HG02970 (cell line): ENCODE data around the gene SOD2.
"Not testable (repeated sequence)": the region's sequence is repeated elsewhere in the genome, so short reads cannot be mapped to it uniquely, and the experiment has no call there.

Source experiments
- ATAC-seq: cut with Tn5 transposase; IDR thresholded peaks from one replicate; pipeline ENCODE4 v1.9.1; 2021; ENCODE audit warnings: mild to moderate bottlenecking, moderate library complexity, moderate number of reproducible peaks; ENCODE audit not compliant: unreplicated experiment, low FRiP score

Gene SOD2

DNA sequence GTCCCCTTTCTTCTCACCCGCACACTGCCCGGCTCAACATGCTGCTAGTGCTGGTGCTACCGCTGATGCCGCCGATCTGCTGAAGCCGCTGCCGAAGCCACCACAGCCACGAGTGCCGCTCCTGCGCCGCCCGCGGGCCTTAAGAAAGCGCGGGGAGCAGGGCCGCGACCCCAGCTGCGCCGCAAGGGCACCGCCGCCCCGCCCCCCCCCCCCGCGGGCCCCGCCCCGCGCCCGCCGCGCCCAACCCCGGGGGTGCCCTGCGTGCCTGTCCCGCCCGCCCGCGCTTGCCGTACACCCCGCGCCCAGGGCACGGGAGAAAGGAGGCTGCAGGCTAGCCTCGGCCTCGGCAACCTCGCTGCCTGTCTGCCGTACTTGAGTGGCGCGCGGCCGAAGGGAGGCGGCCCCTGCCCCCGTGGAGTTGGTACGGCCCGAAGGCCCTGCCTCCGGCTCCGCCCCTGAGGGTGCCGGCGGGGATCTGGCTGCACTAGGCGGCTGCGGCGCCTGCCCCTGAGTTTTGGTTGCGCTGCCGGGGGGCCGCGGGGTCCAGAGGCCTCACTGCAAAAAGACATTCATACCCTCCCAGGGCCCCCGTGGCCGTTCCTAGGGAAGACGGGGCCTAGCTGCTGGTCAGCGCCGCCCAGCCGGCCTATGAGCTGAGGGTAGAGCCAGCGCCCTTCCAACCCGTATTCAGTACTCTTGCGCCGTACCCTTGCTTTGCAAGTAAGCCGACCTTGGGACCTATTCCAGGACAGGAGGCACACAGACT is at the start of gene SOD2:
Gene SOD2, minus strand, starts transcription at position 114 of the 766 bp plus-strand sequence. Its CDS starts 74 bp downstream, at position 40.
- ATAC-seq = peak; percentile 78

DNA sequence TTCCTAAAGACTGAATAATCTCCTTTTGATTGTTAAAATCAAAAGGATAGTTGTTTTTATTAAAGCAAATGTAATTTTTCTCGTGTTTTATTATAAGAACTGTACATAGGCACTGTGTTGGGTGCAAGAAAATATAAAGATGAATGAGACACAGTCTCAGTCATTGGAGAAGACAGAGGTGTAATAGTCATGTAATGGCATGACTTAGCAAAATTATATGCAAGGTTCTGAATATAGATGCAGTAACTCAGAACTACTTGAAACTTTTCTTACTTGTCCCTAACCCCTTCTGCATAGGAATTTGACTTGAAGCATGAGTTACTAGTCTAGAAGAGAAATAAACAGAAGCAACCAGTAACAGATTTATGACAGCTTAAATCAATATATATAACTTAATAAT is 49.1 kb upstream of the SOD2 start:
- no peak for ATAC-seq

DNA sequence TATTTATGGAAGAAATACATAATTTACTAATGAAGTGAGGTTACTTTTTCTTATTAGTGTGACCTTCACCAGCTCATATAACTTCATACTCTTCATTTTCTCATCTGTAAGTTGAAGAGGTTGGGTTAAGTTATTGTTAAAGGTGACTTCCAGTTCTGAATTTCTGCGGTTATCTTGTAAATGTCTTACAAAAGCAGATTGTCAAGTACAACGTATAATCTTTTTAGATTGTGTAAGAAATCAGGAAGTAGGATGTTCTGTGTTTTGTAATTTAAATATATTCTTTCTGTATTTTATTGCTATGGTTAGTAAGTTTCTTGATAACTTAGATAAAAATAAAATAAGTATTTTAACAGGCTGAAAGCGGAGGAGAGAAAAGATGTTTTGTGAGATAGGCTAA is 46.3 kb upstream of the SOD2 start:
- ATAC-seq = no peak

DNA sequence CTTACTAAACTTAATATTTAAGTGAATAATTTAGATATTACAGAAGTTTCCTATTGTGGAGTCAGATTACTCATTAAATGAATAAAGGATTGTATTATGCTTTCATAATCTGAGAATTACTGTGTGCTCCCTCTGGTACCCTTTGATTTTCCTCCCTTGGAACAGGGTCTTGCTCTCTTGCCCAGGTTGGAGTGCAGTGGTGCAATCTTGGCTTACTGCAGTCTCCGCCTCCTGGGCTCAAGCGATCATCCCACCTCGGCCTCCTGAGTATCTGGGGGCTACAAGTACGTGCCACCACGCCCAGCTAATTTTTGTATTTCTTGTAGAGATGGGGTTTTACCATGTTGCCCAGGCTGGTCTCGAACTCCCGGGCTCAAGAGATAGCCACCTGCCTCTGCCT is 43.9 kb upstream of the SOD2 start:
- ATAC-seq = no peak

DNA sequence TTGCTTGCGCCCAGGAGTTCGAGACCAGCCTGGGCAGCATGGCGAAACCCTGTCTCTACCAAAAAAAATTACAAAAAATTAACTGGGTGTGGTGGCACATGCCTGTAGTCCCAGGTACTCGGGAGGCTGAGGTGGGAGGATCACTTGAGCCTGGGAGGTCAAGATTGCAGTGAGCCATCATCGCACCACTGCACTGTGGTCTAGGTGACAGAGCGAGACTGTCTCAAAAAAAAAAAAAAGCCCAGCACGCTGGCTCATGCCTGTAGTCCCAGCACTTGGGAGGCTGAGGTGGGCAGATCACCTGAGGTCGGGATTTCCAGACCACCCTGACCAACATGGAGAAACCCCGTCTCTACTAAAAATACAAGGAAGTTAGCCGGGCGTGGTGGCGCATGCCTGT is 40.4 kb upstream of the SOD2 start:
- ATAC-seq = not testable (repeated sequence)

DNA sequence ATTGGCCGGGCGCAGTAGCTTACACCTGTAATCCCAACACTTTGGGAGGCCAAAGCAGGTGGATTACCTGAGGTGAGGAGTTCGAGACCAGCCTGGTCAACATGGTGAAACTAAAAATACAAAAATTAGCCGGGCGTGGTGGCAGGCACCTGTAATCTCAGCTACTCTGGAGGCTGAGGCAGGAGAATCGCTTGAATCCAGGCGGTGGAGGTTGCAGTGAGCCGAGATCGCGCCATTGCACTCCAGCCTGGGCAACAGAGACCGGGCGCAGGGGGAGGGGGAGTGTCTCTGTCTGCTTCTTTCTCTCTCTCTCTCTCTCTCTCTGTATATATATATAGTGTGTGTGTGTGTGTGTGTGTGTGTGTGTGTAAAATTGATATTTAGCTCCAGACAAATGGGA is 39.5 kb upstream of the SOD2 start:
- not testable (repeated sequence) for ATAC-seq

DNA sequence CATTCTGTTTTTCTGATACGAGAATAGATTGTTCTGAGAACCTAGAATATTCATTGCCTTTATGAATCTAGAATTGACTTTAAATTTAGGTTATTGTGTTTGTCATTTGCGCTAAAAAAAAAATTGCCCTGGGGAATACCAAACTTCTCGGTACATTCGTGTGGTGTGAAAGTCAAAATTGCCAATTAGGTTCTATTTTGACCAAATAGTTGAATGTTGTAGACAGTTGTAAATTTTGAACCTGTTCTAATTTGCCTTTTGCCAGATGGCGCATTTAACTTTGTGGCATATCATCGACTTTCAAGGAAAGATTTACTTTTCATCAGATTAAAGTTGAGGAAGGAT is 37.3 kb upstream of the SOD2 start:
- ATAC-seq = no peak

DNA sequence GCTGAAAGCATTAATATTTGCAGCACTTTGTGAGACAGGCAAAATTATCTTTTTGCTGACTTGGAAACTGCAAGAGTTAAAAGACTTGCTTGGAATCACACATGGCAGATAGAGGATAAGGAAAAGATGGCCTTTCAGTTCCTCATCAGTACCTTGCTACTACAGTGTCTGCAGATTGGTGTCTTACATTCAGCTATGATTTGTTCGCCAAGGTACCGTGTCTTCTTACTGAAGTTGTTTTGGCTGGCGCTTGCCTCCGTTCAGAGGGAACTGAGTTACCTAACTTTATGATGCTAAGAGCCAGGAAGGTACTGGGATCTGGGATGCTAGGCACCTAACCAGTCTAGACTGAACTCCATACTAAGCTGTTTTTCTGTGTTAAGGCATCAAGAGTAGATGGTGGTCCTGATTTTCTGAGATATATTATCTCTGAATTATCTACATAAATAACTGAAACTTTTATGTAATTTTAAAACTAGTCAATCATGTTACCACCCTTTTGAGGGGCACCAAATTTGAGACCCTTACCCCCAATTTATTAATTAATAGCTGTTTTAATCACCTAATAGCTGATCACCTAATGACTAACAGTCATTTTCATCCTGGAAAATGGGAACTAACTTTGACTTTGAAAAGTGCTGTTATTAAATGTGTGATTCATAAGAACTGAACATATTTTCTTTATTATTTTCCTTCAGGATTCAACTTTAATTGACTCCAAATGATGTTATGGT is 36.7 kb upstream of the SOD2 start:
- ATAC-seq = no peak

DNA sequence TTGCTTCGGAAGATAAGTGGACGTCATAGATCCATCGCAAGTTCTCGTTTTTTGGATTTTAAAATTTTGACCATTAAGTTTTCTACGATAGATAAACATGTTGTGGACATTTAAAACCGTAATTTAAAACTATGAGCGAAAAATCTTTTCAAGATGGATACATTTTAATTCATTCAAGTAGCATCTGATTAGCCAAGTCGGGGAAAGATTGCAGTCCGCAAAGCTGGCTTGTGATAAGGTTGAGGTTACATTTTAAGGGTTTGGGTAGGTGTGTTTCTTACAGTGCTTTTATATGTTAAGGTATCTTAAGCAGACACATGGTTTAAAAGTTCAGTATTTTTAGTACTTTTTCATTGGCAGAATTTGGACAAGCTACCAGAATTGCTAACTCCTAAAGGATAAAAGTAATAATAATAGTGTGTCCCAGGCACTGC is 35.5 kb upstream of the SOD2 start:
- no peak for ATAC-seq

DNA sequence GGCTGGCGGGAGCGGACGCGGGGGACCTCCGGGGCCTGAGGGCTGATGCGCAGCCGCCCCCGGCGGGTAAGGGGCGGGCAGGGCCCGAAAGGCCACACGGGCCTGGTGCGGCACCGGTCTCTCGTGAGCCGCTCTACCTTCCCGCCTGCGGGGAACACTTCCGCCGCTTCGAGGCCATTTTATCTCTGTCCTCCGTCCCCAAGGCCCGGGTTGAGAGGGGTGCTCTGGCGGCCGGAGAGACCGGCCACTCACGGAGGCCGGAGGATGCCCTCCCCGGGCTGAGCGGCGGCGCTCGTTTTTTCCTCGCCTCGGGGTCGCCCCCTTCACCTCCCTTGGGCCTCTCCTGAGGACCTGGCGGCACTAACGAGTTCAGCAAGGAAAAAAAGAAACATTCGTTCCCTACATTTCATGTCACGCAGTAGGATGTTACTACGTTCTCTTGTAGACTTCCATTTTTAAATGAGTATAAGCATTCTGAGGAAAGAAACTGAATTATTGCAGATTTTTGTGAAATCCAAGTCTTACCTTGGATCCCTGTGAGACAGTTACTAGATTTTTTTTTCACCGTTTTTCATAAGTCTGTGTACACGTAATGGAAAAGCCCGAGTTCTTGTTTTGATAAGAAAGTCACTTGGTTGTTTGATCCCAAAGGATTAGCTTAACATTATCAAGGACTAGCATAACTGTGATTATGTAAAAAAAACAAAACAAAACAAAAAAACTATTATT is 34.8 kb upstream of the SOD2 start:
- peak; percentile 39 for ATAC-seq

DNA sequence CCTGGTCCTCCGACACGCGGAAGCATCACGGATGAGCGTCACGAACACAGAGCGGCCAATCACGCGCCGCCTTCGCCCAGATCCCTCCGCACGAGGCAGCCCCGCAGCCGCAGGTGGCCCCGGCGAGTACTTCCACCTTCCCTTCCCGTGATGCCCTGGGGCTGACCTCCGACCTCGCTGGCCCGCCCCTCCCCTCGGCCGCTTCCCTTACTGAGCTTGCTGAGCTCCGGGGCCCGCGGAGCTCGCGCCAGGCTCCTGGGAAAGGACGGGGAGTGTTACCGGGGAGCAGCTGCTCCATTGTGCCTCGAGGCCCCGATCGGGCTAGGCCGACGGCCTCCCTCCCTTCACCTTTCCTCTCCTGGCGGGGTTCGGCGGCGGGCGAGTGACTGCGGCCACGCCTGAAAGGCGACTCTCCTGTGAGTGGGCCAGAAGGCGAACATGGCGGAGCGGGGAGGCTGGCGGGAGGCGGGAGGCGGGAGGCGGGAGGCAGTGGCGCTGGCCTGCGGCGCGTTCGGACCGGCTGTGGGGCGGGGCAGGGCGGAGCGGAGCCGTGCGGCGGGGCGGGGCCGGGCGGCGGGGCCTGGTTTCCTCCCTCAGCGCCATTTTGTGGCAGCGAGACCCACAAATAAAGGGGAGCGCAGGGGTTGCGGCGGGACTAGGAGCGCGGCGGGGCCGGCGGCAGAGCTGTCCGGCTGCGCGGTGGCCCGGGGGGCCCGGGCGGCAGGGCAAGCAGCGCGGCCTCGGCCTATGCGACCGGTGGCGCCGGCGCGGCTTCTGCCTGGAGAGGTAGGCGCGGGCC is 34.1 kb upstream of the SOD2 start, which contains the start of gene WTAP:
Gene WTAP, plus strand, starts transcription at position 589 of the 799 bp plus-strand sequence. CDS start 8,760 bp downstream, outside the sequence.
- peak; percentile 78 for ATAC-seq

DNA sequence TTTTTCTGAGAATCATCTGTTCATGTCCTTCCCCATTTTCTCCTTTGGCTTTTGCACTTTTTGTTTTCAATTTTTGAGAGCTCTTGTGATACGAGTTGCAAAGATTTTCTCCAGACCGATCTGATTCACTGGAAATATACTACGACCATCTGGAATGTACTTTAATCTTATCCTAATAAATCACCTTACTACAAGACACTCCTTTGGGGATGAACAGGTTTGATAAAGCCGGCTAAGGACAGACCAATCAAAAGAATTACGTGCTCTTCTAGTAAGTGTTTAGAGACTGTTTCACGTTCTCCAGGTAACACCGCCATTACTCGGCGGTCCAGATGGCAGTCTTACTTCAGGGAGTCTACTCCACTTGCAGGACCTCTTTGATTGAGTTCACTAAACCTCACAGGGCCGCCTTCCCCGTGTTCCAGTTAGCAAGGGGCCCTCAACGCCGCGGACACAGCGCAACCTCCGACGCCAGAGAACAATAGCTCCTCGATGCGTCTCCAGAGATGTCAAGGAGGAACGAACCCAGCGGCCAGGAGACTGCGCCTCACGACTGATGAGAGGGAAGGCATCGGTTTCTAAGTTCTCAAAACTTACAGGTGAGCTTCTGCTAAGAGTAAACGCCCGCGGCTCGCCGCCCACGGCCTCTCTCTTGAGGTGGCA is 33.3 kb upstream of the SOD2 start:
- peak; percentile 24 for ATAC-seq

DNA sequence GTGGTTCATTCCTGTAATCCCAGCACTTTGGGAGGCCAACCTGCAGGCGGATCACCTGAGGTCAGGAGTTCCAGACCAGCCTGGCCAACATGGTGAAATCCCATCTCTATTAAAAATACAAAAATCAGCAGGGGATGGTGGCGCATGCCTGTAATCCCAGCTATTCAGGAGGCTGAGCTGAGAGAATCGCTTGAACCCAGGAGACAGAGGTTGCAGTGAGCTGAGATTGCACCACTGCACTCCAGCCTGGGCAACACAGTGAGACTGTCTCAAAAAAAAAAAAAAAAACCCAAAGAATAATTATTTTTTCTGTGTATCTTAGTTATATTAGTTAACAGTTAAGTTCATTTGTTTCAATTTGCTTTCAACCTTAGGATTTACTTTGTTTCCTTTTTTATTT is 32.2 kb upstream of the SOD2 start:
- not testable (repeated sequence) for ATAC-seq

DNA sequence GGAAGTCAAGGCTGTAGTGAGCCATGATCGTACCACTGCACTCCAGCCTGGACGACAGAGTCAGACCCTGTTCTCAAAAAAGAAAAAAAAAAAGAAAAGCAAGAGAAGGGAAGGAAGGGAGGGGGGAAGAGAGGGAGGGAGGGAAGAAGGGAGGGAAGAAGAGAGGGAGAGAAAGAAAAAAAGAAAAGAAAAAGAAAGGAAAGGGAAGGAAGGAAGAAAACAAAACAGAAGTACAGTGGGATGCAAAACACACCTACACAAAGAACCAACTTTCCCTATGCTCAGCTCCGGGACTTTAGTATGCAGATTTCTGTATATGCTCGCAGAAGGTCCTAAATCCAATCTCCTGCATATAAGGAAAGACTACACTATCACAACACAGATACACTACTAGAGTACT is 31.7 kb upstream of the SOD2 start:
- no peak for ATAC-seq

DNA sequence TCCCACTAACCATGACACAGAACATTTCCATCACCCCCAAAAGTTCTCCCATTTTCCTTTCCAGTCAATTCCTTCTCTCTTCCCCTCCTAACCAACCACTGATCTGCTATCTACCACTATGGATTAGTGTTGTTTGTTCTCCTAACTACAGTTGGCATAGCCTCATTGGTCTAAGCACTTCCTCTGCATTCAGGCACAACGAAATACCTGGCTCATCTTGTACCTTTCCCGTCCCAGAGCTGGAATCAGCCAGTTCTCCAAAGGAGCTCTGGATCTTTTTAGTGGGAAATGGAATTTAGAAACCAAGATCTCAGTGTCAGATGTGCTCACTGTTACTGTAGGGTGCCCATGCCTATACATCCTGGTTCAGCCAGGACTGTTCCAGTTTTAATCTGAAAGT is 30.2 kb upstream of the SOD2 start:
- no peak for ATAC-seq

DNA sequence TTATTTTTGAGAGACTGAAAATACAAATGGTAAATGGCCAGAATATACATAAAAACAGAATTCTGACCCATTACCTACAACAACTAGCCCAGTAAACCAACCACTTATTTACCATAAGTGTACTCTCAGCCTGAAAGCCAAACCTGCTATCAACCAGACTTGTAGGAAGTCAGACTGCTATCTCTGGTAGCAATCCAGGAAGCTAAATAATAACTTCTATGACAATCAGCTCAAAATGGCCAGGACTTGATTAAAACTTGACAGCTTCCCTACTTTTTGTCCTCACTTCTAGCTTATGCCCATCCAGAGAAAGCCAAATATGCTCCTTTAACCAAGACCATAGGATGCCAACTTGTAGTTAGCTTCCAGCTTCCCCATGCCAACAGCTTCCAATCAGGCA is 29.6 kb upstream of the SOD2 start:
- no peak for ATAC-seq

DNA sequence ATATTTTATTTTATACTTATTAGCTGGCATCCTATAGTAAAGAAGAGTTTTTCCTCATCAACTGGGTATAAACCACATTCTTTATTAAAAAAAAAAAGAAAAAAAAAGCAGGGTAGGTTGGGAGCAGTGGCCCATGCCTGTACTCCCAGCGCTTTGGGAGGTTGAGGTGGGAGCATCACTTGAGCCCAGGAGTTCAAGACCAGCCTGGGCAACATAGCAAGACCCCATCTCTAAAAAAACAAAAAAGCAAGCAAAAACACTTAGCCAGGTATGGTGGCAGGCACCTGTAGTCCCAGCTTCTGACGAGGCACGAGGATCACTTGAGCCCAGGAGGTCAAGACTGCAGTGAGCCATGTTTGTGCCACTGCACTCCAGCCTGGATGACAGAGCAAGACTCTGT is 28.9 kb upstream of the SOD2 start:
- ATAC-seq = not testable (repeated sequence)

DNA sequence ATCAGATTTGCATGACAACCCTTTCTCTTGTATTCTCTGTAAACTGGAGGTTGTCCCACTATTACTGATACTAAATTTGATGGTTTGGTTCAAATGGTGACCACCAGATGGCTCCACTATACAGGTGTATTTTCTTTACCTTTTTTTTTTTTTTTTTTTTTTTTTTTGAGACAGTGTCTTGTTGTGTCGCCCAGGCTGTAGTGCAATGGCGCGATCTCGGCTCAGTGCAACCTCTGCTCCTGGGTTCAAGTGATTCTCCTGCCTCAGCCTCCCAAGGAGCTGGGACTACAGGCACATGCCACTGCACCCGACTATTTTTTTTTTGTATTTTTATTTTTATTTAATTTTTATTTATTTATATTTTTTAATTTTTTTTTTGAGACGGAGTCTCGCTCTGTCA is 27.7 kb upstream of the SOD2 start:
- no peak for ATAC-seq

DNA sequence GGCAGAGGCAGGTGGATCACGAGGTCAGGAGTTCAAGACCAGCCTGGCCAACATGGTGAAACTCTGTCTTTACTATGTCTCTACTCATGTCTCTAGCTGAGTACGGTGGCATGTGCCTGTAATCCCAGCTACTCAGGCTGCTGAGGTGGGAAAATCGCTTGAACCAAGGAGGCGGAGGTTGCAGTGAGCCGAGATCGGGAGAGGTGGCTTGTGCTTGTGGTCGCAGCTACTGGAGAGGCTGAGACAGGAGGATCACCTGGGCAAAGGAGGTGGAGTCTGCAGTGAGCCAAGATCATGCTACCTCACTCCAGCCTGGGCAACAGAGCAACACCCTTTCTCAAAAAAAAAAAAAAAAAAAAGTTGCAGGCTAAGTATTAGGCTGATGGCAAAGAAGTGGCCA is 26.2 kb upstream of the SOD2 start:
- no peak for ATAC-seq

DNA sequence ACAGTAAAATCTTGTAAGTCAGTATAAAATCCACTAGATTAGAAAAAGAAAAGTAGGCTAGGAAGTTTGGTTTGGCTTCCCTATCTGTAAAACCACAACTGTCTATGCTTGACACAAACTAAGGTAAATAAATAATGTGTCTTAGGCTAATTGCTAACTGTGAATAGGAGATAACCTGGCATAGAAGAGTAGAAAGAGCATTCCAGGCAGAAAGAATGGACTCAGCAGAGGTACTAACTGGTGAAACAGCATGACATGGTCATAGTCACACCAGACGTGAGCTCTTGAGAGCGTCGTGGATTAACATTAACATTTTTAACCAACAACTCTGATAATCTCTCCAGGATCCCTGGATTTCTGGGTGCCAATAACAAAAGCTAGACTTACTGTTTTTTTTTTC is 25.6 kb upstream of the SOD2 start:
- ATAC-seq = no peak
